Panc1 (cell line): ENCODE data around the gene GLT1D1. TPM values are rescaled to one million over a fixed set of nuclear protein-coding genes. Genes with fewer than 3 reads are reported as not detected.

Source experiments
- ATAC-seq: fragments of 200-7000 bp; cut with Tn5 transposase; 2 replicates; pipeline ENCODE4 v1.9.1; 2020; ENCODE audit warnings: mild to moderate bottlenecking, moderate library complexity
- BruUV-seq: library from RNA; stranded (reverse); fragments of 400-500 nt; replicated peaks from 2 replicates; lab custom pipeline; 2021; lab: Mats Ljungman, UMichigan
- CTCF ChIA-PET: fragments of 300-600 bp; sonication (Branson Sonifier 250); formaldehyde crosslinking; loops from one replicate; lab custom pipeline; 2022; ENCODE audit warnings: antibody characterized with exemption; lab: Charles Lee
- POLR2A ChIA-PET: fragments of 300-600 bp; sonication (Branson Sonifier 250); formaldehyde crosslinking; loops from one replicate; lab custom pipeline; 2022; ENCODE audit warnings: antibody characterized with exemption; lab: Charles Lee
- DNase-seq: peaks from one replicate; pipeline ENCODE4 v3.0.0-alpha.2; 2010; ENCODE audit warnings: low read depth, low spot score
- H3K27ac ChIP-seq: 2 replicates; pipeline ENCODE4 v1.5.1; 2011; ENCODE audit warnings: mild to moderate bottlenecking, low read length, inconsistent platforms
- H3K27me3 ChIP-seq: fragments of 200-500 bp; sonication (Bioruptor generic); 2 replicates; pipeline ENCODE4 v1.6.0; 2014; ENCODE audit warnings: low read length, inconsistent platforms; ENCODE audit not compliant: control insufficient read depth, insufficient read depth
- H3K36me3 ChIP-seq: fragments of 200-500 bp; sonication (Bioruptor generic); 2 replicates; pipeline ENCODE4 v1.5.1; 2014; ENCODE audit warnings: inconsistent platforms, mild to moderate bottlenecking, low read length, moderate library complexity; ENCODE audit not compliant: control insufficient read depth, insufficient read depth
- H3K4me1 ChIP-seq: 2 replicates; pipeline ENCODE4 v1.5.1; 2011; ENCODE audit warnings: inconsistent platforms, mild to moderate bottlenecking, low read length, moderate library complexity; ENCODE audit not compliant: control insufficient read depth, insufficient read depth
- H3K4me3 ChIP-seq, 2 experiments: 2 replicates each; pipeline ENCODE4 v1.5.1; 2011 to 2012; ENCODE audit warnings: low read depth in 2 of 2, low read length in 2 of 2, mild to moderate bottlenecking in 2 of 2, inconsistent platforms in 1 of 2, moderate library complexity in 1 of 2
- H3K9me3 ChIP-seq: fragments of 200-500 bp; sonication (Bioruptor generic); 2 replicates; pipeline ENCODE4 v1.5.1; 2014; ENCODE audit warnings: low read depth, mild to moderate bottlenecking, inconsistent platforms, low read length, moderate library complexity; ENCODE audit not compliant: control insufficient read depth, insufficient read depth
- POLR2AphosphoS5 ChIP-seq: IDR thresholded peaks from 2 replicates; pipeline ENCODE4 v1.6.1; 2012; ENCODE audit warnings: mild to moderate bottlenecking, low read depth, low read length, moderate library complexity
- SIN3A ChIP-seq: IDR thresholded peaks from 2 replicates; pipeline ENCODE4 v1.6.1; 2012; ENCODE audit warnings: low read depth, mild to moderate bottlenecking, low read length, moderate library complexity, borderline replicate concordance; ENCODE audit not compliant: insufficient read depth
- TCF7L2 ChIP-seq: IDR thresholded peaks from 2 replicates; pipeline ENCODE4 v1.6.1; 2011; ENCODE audit warnings: mild to moderate bottlenecking, low read depth, low read length, inconsistent platforms
- in situ Hi-C: cut with HindIII; loops from 2 replicates; pipeline ENCODE4 v1.10.0; 2016; ENCODE audit warnings: low sequenced_read_pairs, low pct_unique_long_range_greater_than_20kb
- intact Hi-C: fragments of 100-400 bp; cut with micrococcal nuclease; formaldehyde crosslinking; loops from one replicate; pipeline ENCODE4 v1.10.0; 2022; ENCODE audit not compliant: unreplicated experiment
- total RNA-seq: library from RNA; stranded (reverse); gene quantifications from one replicate; pipeline ENCODE4 v1.2.1, GENCODE V29; 2021; ENCODE audit not compliant: unreplicated experiment
- TF ChIP-seq, protein P1 (sequence below), 2 experiments: IDR thresholded peaks; 2 replicates each; pipeline ENCODE4 v1.6.1; 2011 to 2012; ENCODE audit warnings: low read depth in 2 of 2, control low read depth in 1 of 2, low read length in 1 of 2, mild to moderate bottlenecking in 1 of 2, moderate library complexity in 1 of 2; ENCODE audit not compliant: insufficient read depth in 1 of 2
- TF ChIP-seq, protein P2 (sequence below): fragments of 450-650 bp; IDR thresholded peaks from 2 replicates; pipeline ENCODE4 v1.5.1; 2017; ENCODE audit warnings: mild to moderate bottlenecking

GLT1D1 gene
- total RNA-seq, 1 experiment from 2014 or later = not detected

DNA sequence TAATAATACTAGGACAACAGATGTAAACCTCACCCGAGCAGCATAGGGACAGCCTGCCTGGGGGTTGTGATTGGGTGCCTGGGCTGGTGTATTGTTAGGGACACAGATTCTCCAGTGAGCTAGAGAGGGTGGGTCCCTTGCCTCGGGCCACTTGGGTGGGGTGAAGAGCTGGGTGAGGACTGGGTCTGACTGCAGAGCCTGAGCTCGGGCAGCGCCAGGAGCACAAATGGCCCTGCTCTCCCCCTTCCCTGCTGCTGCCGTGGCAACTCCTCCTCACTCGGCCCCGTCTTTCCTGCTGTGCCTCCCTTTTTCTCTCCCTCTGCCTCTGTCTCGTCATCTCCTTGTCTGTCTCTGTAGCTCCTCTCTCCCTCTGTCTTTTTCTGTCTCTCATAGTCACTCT is 115.4 kb downstream of the GLT1D1 start:
- in situ Hi-C loops = no loop called here
- H3K36me3 ChIP-seq = no peaks in the 10 kb centered on the region
- H3K27ac ChIP-seq = no peak overlapping the region
- no peak for DNase-seq
- H3K9me3 ChIP-seq = no peaks in the 10 kb centered on the region
- CTCF ChIA-PET = interaction anchor here (0.5 to 0.6 kb wide), 3 partner anchors 65 to 942 kb away, joined by 3 to 5 read pairs (median 4); no protein-coding TSS in a partner anchor
- POLR2A ChIA-PET = no interaction called here
- no TSS peak for BruUV-seq
- intact Hi-C loops = loop anchor here (1.0 to 5.0 kb wide), 2 partner anchors 944 to 1044 kb away; no protein-coding TSS in a partner anchor
- H3K27me3 ChIP-seq = peaks cover 6% of the 10 kb centered on the region; the same call in 1 of the 2 replicates
- TF ChIP-seq, protein P1, sequence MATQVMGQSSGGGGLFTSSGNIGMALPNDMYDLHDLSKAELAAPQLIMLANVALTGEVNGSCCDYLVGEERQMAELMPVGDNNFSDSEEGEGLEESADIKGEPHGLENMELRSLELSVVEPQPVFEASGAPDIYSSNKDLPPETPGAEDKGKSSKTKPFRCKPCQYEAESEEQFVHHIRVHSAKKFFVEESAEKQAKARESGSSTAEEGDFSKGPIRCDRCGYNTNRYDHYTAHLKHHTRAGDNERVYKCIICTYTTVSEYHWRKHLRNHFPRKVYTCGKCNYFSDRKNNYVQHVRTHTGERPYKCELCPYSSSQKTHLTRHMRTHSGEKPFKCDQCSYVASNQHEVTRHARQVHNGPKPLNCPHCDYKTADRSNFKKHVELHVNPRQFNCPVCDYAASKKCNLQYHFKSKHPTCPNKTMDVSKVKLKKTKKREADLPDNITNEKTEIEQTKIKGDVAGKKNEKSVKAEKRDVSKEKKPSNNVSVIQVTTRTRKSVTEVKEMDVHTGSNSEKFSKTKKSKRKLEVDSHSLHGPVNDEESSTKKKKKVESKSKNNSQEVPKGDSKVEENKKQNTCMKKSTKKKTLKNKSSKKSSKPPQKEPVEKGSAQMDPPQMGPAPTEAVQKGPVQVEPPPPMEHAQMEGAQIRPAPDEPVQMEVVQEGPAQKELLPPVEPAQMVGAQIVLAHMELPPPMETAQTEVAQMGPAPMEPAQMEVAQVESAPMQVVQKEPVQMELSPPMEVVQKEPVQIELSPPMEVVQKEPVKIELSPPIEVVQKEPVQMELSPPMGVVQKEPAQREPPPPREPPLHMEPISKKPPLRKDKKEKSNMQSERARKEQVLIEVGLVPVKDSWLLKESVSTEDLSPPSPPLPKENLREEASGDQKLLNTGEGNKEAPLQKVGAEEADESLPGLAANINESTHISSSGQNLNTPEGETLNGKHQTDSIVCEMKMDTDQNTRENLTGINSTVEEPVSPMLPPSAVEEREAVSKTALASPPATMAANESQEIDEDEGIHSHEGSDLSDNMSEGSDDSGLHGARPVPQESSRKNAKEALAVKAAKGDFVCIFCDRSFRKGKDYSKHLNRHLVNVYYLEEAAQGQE (IDR thresholded peaks at IDR 0.05; ENCODE audit: insufficient read depth in 1 of 2, low read depth in 2 of 2, low read length in 1 of 2) = no peak
- TF ChIP-seq SIN3A (no peak), POLR2AphosphoS5 (no peak), TCF7L2 (no peak)
- TF ChIP-seq, protein P2, sequence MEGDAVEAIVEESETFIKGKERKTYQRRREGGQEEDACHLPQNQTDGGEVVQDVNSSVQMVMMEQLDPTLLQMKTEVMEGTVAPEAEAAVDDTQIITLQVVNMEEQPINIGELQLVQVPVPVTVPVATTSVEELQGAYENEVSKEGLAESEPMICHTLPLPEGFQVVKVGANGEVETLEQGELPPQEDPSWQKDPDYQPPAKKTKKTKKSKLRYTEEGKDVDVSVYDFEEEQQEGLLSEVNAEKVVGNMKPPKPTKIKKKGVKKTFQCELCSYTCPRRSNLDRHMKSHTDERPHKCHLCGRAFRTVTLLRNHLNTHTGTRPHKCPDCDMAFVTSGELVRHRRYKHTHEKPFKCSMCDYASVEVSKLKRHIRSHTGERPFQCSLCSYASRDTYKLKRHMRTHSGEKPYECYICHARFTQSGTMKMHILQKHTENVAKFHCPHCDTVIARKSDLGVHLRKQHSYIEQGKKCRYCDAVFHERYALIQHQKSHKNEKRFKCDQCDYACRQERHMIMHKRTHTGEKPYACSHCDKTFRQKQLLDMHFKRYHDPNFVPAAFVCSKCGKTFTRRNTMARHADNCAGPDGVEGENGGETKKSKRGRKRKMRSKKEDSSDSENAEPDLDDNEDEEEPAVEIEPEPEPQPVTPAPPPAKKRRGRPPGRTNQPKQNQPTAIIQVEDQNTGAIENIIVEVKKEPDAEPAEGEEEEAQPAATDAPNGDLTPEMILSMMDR = no peak
- H3K4me3 ChIP-seq = no peak overlapping the region
- ATAC-seq = no peak
- H3K4me1 ChIP-seq = no peaks in the 10 kb centered on the region

DNA sequence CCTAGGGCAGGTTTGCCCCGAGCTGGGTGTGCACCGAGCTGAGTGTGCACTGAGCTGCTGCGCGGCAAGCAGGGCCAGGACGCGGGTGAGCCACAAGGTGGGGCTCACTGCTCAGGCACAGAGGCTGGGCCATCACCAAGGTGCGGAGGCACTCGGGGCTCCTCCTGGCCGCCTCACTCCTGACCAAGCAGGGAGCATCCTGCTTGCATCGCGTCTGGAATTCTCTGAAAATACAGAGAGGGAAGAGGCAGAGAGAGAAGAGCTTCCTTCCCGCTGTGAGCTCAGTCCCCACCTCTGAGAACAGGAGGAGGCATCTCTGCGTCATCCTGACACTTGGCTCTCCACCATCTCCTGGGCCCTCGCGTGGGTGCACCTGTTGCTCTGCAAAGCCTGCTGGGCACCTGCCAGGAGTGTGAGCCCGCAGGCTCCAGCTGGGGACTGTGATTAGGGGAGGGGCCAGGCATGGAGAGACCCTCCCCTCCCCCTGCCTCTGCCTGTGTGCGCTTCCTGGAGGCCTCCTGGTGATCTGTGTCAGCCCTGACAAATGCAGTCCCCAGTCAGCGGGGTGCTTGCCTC is 116.3 kb downstream of the GLT1D1 start:
- H3K36me3 ChIP-seq = no peaks in the 10 kb centered on the region
- H3K4me3 ChIP-seq = no peak overlapping the region
- no TSS peak for BruUV-seq
- TF ChIP-seq TCF7L2 = no peak
- TF ChIP-seq, protein P2 = peak; percentile 86
- TF ChIP-seq SIN3A = no peak
- TF ChIP-seq, protein P1 (IDR thresholded peaks at IDR 0.05; ENCODE audit: insufficient read depth in 1 of 2, low read depth in 2 of 2, low read length in 1 of 2) = no peak
- CTCF ChIA-PET = interaction anchor here (0.5 to 0.6 kb wide), 2 partner anchors 155 to 941 kb away, joined by 3 to 4 read pairs; no protein-coding TSS in a partner anchor
- H3K27ac ChIP-seq = no peak overlapping the region
- peak; percentile 97 for ATAC-seq
- H3K27me3 ChIP-seq = peaks cover 6% of the 10 kb centered on the region; the same call in 1 of the 2 replicates
- no peak for DNase-seq
- H3K4me1 ChIP-seq = no peaks in the 10 kb centered on the region; the same call in 1 of the 2 replicates
- H3K9me3 ChIP-seq = no peaks in the 10 kb centered on the region
- POLR2A ChIA-PET = no interaction called here
- intact Hi-C loops (loop anchor here (1.0 to 5.0 kb wide), 2 partner anchors 943 to 1043 kb away; no protein-coding TSS in a partner anchor), in situ Hi-C loops (no loop called here)
